CD4-positive, CD25-positive, alpha-beta regulatory T cell (primary cell): Measurements from ENCODE around the gene SDCCAG8. TPM values are rescaled to one million over a fixed set of nuclear protein-coding genes. Genes with fewer than 3 reads are reported as not detected.

Experiments used
- ATAC-seq, 2 donors: fragments of 150-1000 bp; cut with Tn5 transposase; one replicate each; pipeline ENCODE4 v1.10.0; 2021; ENCODE audit warnings: low read depth in 2 of 2, moderate number of reproducible peaks in 2 of 2, moderate library complexity in 1 of 2
- DNase-seq, 3 donors: peaks; one replicate each; pipeline versions ENCODE4 v3.0.0 to v3.0.0-alpha.2; 2012 to 2022; ENCODE audit warnings: mixed read lengths in 1 of 3
- H3K27ac ChIP-seq: one replicate; pipeline ENCODE4 v1.7.0; 2013; ENCODE audit warnings: mild to moderate bottlenecking, low read length; ENCODE audit not compliant: insufficient read depth, poor library complexity, severe bottlenecking
- H3K27me3 ChIP-seq: one replicate; pipeline ENCODE4 v1.7.0; 2013; ENCODE audit warnings: low read length; ENCODE audit not compliant: control insufficient read depth, insufficient read depth
- H3K36me3 ChIP-seq: one replicate; pipeline ENCODE4 v1.7.0; 2013; ENCODE audit warnings: mild to moderate bottlenecking, low read length, moderate library complexity; ENCODE audit not compliant: control insufficient read depth, insufficient read depth
- H3K4me1 ChIP-seq: 2 replicates; pipeline ENCODE4 v1.7.0; 2013; ENCODE audit warnings: mild to moderate bottlenecking, low read length; ENCODE audit not compliant: insufficient read depth, control insufficient read depth, poor library complexity, severe bottlenecking
- H3K4me3 ChIP-seq: one replicate; pipeline ENCODE4 v1.7.0; 2013; ENCODE audit warnings: low read depth, mild to moderate bottlenecking, low read length, moderate library complexity
- H3K9me3 ChIP-seq, 2 experiments: 1 replicate in 1 of 2; 2 replicates in 1 of 2; pipeline ENCODE4 v1.7.0; 2013; ENCODE audit warnings: low read length in 2 of 2, mild to moderate bottlenecking in 1 of 2, moderate library complexity in 1 of 2; ENCODE audit not compliant: control insufficient read depth in 2 of 2
- H3K27ac Mint-ChIP-seq, 3 donors: one replicate each; pipeline ENCODE4 v1.8.0; 2020 to 2022; ENCODE audit warnings: mild to moderate bottlenecking in 3 of 3, mixed read lengths in 3 of 3, moderate library complexity in 2 of 3
- H3K27me3 Mint-ChIP-seq: one replicate; pipeline ENCODE4 v1.8.0; 2022; ENCODE audit warnings: mild to moderate bottlenecking, mixed read lengths
- H3K36me3 Mint-ChIP-seq: one replicate; pipeline ENCODE4 v1.8.0; 2020; ENCODE audit warnings: mixed read lengths
- H3K4me1 Mint-ChIP-seq, 4 donors: one replicate each; pipeline ENCODE4 v1.8.0; 2020 to 2022; ENCODE audit warnings: mixed read lengths in 4 of 4, mild to moderate bottlenecking in 1 of 4
- H3K4me3 Mint-ChIP-seq, 4 donors: one replicate each; pipeline ENCODE4 v1.8.0; 2020 to 2022; ENCODE audit warnings: mild to moderate bottlenecking in 4 of 4, mixed read lengths in 4 of 4, moderate library complexity in 3 of 4
- H3K9me3 Mint-ChIP-seq, 7 donors: one replicate each; pipeline ENCODE4 v1.8.0; 2020 to 2022; ENCODE audit warnings: mixed read lengths in 7 of 7, mild to moderate bottlenecking in 3 of 7, moderate library complexity in 2 of 7
- polyA plus RNA-seq, 4 donors: library from polyadenylated mRNA; unstranded; fragments of 300-500 nt; fragmentation: Illumina TruSeq; gene quantifications; one replicate each; pipeline ENCODE4 v1.2.3, GENCODE V29; 2021
- total RNA-seq: library from RNA; stranded (reverse); gene quantifications from one replicate; pipeline ENCODE4 v1.2.3, GENCODE V29; 2022

The SDCCAG8 gene
- total and polyA plus RNA-seq, 5 donors from 2014 or later = 19.4 to 28.5 (median 22.7) TPM

DNA sequence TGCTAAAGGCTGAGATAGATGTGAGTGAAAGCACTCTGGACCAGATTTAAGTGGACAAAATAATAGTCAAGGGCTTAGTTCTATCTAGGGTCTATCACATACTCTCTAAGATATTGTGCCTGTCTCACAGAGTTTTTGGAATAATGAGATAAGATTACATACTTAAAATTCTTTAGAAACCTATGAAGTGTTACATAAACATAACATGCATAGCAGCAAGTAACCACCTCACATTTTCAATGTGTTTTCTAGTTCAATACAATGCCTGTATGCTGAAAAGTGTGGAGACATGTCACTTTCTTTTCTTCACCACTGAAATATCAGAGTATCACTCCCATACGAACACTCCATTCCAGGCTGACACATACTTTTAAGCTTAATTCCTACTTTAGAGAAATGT is 16.2 kb downstream of the SDCCAG8 start:
- peaks cover 42% of the 10 kb centered on the region for H3K36me3 Mint-ChIP-seq
- no peak overlapping the region for H3K27ac Mint-ChIP-seq
- H3K9me3 ChIP-seq = no peaks in the 10 kb centered on the region

DNA sequence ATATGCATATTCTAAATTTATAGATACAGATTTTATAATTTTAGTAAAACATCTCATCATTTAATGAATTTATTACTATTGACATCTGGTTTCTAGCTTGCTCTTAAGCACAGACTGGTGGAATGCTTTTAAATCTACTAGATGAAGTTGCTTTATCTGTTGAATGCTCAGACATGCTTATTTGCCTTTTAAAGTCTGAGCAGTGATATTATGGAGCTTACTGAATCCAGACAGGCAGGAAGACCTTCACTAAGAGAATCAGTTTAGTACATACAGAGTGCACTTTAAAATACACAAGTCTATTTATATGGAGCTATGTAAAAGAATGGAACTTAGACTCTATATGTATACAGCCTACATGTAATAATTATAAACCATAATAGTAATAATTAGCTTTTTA is 16.6 kb downstream of the SDCCAG8 start:
- ATAC-seq (no peak), DNase-seq (no peak)
- Mint-ChIP-seq H3K9me3 (no peaks in the 10 kb centered on the region), H3K4me3 (no peak overlapping the region), H3K27ac (no peak overlapping the region), H3K36me3 (peaks cover 46% of the 10 kb centered on the region), H3K4me1 (peaks cover 12 to 20% (median 17%) of the 10 kb centered on the region in 4 donors), H3K27me3 (peaks cover 4% of the 10 kb centered on the region)
- Histone ChIP-seq H3K9me3 (no peaks in the 10 kb centered on the region), H3K4me1 (no peaks in the 10 kb centered on the region), H3K36me3 (peaks cover 45% of the 10 kb centered on the region), H3K27me3 (no peaks in the 10 kb centered on the region), H3K27ac (no peak overlapping the region), H3K4me3 (no peak overlapping the region)

More for the DNA sequence above, 16.2 kb downstream of the SDCCAG8 start:
- Histone ChIP-seq H3K27ac (no peak overlapping the region), H3K4me1 (no peaks in the 10 kb centered on the region), H3K4me3 (no peak overlapping the region), H3K36me3 (peaks cover 42% of the 10 kb centered on the region), H3K27me3 (no peaks in the 10 kb centered on the region)
- H3K27me3 Mint-ChIP-seq = peaks cover 4% of the 10 kb centered on the region
- ATAC-seq (no peak), DNase-seq (no peak)
- peaks cover 12 to 20% (median 15%) of the 10 kb centered on the region in 4 donors for H3K4me1 Mint-ChIP-seq
- no peaks in the 10 kb centered on the region for H3K9me3 Mint-ChIP-seq
- no peak overlapping the region for H3K4me3 Mint-ChIP-seq

DNA sequence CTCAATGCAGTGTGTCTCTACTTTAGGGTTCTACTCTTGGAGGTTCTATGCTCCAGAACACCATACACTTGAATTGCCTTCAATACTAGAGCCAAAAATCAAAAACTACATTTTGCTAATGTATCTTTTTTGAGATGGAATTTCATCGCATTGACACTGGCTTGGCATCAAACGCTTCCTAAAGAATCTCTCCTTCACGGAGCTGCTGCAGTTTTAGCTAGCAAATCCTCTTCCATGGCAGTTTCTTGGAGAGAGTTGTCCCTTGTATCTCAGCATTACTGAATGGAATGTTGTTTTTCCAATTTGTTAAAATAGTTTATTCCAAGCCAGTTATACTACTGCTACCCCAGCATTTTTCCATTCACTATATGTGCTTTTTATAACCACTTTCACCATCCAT is 17.7 kb downstream of the SDCCAG8 start:
- peaks cover 44% of the 10 kb centered on the region for H3K36me3 Mint-ChIP-seq
- H3K9me3 Mint-ChIP-seq = no peaks in the 10 kb centered on the region
- H3K27me3 Mint-ChIP-seq = peaks cover 4% of the 10 kb centered on the region
- ATAC-seq (no peak), DNase-seq (no peak)
- Histone ChIP-seq H3K4me1 (no peaks in the 10 kb centered on the region), H3K27ac (no peak overlapping the region), H3K27me3 (no peaks in the 10 kb centered on the region), H3K9me3 (no peaks in the 10 kb centered on the region), H3K36me3 (peaks cover 49% of the 10 kb centered on the region), H3K4me3 (no peak overlapping the region)
- no peak overlapping the region for H3K4me3 Mint-ChIP-seq
- no peak overlapping the region for H3K27ac Mint-ChIP-seq
- peaks cover 7 to 19% (median 13%) of the 10 kb centered on the region in 4 donors for H3K4me1 Mint-ChIP-seq

DNA sequence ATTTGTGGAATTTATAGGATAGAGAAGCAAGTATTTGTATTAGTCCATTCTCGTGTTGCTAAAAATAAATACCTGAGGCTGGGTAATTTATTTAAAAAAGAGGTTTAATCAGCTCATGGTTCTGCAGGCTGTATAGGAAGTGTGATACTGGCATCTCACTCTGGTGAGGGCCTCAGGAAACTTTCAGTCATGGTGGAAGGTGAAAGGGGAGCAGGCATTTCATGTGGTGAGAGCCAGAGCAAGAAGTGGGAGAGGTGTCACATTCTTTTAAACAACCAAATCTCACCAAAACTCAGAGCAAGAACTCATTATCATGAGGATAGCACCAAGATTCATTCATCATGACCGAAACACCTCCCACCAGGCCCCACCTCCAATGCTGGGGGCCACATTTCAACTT is 18.1 kb downstream of the SDCCAG8 start:
- peaks cover 4% of the 10 kb centered on the region for H3K27me3 Mint-ChIP-seq
- H3K27ac Mint-ChIP-seq = peak overlapping the region in 1 of 3 donors; percentile 59
- DNase-seq = no peak
- peaks cover 7 to 19% (median 11%) of the 10 kb centered on the region in 4 donors for H3K4me1 Mint-ChIP-seq
- Histone ChIP-seq H3K36me3 (peaks cover 53% of the 10 kb centered on the region), H3K4me1 (no peaks in the 10 kb centered on the region), H3K27ac (no peak overlapping the region), H3K4me3 (no peak overlapping the region), H3K9me3 (no peaks in the 10 kb centered on the region), H3K27me3 (no peaks in the 10 kb centered on the region)
- ATAC-seq = no peak
- peaks cover 45% of the 10 kb centered on the region for H3K36me3 Mint-ChIP-seq
- no peak overlapping the region for H3K4me3 Mint-ChIP-seq
- no peaks in the 10 kb centered on the region for H3K9me3 Mint-ChIP-seq

DNA sequence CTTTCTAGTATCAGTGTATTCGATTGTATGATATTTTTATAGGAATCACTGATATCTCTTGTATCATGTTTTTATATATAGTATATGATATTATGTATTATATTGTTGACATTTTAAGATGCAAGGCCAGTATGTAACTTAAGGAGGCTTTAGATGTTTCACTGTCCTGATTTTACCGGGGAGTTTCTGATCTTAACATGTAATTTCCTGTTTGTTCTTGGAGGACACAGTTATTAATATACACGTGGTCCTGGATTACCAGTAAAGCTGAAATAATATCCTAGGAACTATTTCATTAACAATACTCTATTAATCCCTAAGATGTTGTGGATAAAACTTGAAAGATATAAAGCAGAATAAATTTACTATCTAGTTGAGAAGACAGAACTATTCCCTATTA is 19.5 kb downstream of the SDCCAG8 start:
- Mint-ChIP-seq H3K36me3 (peaks cover 54% of the 10 kb centered on the region), H3K4me3 (no peak overlapping the region)
- no peak overlapping the region for H3K4me3 ChIP-seq

DNA sequence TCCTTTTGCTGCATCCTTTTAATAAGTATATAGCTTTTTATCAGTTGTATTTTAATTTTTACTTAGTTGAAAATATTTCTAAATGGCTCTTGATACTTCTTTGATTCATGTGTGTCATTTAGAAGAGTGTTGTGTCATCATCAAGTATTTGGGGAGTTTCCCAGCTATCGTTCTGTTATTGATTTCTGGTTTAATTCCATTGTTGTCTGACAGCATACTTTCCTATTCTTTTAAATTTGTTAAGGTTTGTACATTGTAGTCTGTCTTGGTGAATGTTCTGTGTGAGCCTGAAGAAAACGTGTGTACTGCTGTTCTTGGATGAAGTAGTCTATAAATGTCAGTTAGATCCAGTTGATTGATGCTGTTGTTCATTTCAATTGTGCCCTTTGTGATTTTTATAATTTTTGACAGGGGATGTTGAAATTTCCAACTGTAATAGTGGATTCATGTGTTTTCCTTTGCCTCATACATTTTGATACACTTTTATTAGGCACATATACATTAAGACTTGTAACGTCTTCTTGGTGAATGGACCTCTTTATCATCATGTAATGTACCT is 24.8 kb downstream of the SDCCAG8 start:
- Histone ChIP-seq H3K36me3 (peaks cover 33% of the 10 kb centered on the region), H3K27me3 (no peaks in the 10 kb centered on the region), H3K9me3 (no peaks in the 10 kb centered on the region), H3K4me1 (no peaks in the 10 kb centered on the region), H3K4me3 (no peak overlapping the region), H3K27ac (no peak overlapping the region)
- Mint-ChIP-seq H3K27me3 (peaks cover 4% of the 10 kb centered on the region), H3K9me3 (peaks cover 0 to 3% (median 0%) of the 10 kb centered on the region in 7 donors), H3K36me3 (peaks cover 57% of the 10 kb centered on the region), H3K27ac (no peak overlapping the region), H3K4me1 (peaks cover 0 to 28% (median 6%) of the 10 kb centered on the region in 4 donors), H3K4me3 (no peak overlapping the region)
- DNase-seq (no peak), ATAC-seq (no peak)

More for the DNA sequence above, 19.5 kb downstream of the SDCCAG8 start:
- H3K27ac ChIP-seq = no peak overlapping the region
- Mint-ChIP-seq H3K27me3 (peaks cover 4% of the 10 kb centered on the region), H3K27ac (no peak overlapping the region), H3K4me1 (peaks cover 3 to 24% (median 5%) of the 10 kb centered on the region in 4 donors), H3K9me3 (no peaks in the 10 kb centered on the region)
- H3K4me1 ChIP-seq = no peaks in the 10 kb centered on the region
- no peaks in the 10 kb centered on the region for H3K9me3 ChIP-seq
- DNase-seq = no peak
- H3K27me3 ChIP-seq = no peaks in the 10 kb centered on the region
- ATAC-seq = no peak
- H3K36me3 ChIP-seq = peaks cover 49% of the 10 kb centered on the region

DNA sequence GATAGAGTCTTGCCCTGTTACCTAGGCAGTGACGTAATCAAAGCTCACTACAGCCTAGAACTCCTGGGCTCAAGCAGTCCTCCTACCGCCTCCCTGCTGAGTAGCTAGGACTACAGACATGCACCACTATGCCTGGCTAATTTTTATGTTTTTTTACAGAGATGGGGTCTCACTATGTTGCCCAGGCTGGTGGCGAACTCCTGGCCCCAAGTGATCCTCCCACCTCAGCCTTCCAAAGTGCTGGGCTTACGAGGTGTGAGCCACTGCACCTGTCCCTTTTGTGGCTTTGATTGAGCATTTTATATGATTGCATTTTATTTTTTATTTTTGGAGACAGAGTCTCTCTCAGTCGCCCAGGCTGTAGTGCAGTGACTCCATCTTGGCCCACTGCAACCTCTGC is 25.8 kb downstream of the SDCCAG8 start:
- Histone ChIP-seq H3K4me3 (no peak overlapping the region), H3K27me3 (no peaks in the 10 kb centered on the region), H3K4me1 (no peaks in the 10 kb centered on the region), H3K27ac (no peak overlapping the region), H3K36me3 (peaks cover 33% of the 10 kb centered on the region), H3K9me3 (no peaks in the 10 kb centered on the region)
- H3K36me3 Mint-ChIP-seq = peaks cover 57% of the 10 kb centered on the region
- ATAC-seq = no peak
- DNase-seq = no peak
- peaks cover 9 to 38% (median 16%) of the 10 kb centered on the region in 4 donors for H3K4me1 Mint-ChIP-seq
- no peak overlapping the region for H3K4me3 Mint-ChIP-seq
- no peak overlapping the region for H3K27ac Mint-ChIP-seq
- H3K27me3 Mint-ChIP-seq = no peaks in the 10 kb centered on the region
- peaks cover 0 to 3% (median 0%) of the 10 kb centered on the region in 7 donors for H3K9me3 Mint-ChIP-seq
